ENCODE data around the gene PRKCH. TPM values are rescaled to one million over a fixed set of nuclear protein-coding genes. Genes with fewer than 3 reads are reported as not detected.
A peak's percentile ranks its signal among the peaks of the same experiment; 100 is the strongest.

PRKCH gene
- total and polyA plus RNA-seq, 9 of the 15 experiments (the other 6 are each of a cell fraction or from before 2014, with no cell fraction given) = 0.61 to 4.4 (median 4.0) TPM

DNA sequence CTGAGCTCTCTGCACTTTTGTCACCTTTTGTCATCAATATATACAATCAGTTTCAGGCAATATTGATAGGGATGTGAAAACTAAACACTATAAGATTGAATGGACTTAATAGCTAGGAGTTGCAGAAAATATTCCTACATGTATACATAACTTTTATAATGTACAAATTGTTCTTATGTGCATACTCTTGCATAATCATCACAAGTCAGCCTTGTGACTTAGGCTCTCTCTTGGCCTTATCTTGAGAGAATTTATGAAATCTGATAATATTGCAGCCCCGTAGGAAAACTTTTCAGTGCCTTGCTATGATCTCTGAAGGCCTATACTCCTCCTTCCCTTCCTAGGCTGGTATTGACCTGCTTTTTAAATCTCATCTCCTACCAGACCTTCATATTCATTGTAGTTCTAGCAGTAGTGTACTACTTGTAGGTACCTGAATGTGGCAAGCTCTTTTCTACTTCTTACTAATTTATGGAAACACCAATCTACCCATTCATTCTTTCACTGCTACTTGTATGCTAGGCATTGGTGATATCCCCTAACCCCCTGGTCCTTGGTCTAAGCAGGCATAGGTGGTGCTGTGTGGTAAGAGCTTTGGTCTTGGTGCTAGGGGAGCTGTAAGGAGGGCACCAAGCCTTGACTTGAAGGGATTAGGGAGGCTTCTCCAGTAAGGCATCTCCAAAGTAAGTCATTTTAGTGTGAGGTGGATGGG, 100.0 kb downstream of the PRKCH start:
- H3K27me3 ChIP-seq (ENCODE audit: control insufficient read depth in 2 of 2, insufficient read depth in 2 of 2, low read length in 2 of 2) = no peaks in the 10 kb centered on the region
- H3K9me1 ChIP-seq (ENCODE audit: control insufficient read depth, insufficient read depth, low read length) = no peaks in the 10 kb centered on the region
- H3K4me3 ChIP-seq = no peak overlapping the region
- H3K36me3 ChIP-seq (ENCODE audit: control insufficient read depth, insufficient read depth, low read length) = no peaks in the 10 kb centered on the region
- ChIA-PET CTCF (ENCODE audit: low intra/inter-chr PET ratio) (no interaction called here), POLR2A (no interaction called here)
- no peak for TF ChIP-seq ZC3H8 (IDR thresholded peaks at IDR 0.05)
- TF ChIP-seq ARID2 (IDR thresholded peaks at IDR 0.05) = no peak
- no peak for TF ChIP-seq ZNF707 (CRISPR knock-in tag; conservative IDR thresholded peaks at IDR 0.05)
- no peak for TF ChIP-seq ZFP30 (CRISPR knock-in tag; IDR thresholded peaks at IDR 0.05; ENCODE audit: borderline replicate concordance)
- no peak for TF ChIP-seq U2AF1 (optimal IDR thresholded peaks at IDR 0.05; ENCODE audit: low read depth, low read length)
- TF ChIP-seq POU5F1 (IDR thresholded peaks at IDR 0.05; ENCODE audit: borderline replicate concordance, low read depth, low read length, partially characterized antibody) = no peak
- TF ChIP-seq CEBPG (CRISPR knock-in tag; IDR thresholded peaks at IDR 0.05) = no peak
- peak in 1 of 2 experiments; percentile 60; a peak in 2 of 4 replicates for TF ChIP-seq CEBPG (tag; conservative IDR thresholded peaks at IDR 0.05 in 1 of 2, IDR thresholded peaks at IDR 0.05 in 1 of 2)
- TF ChIP-seq E2F3 (CRISPR knock-in tag; IDR thresholded peaks at IDR 0.05) = no peak
- in situ Hi-C loops (cut with MboI) (no loop called here), intact Hi-C loops (cut with micrococcal nuclease) (no loop called here)
- no peaks in the 10 kb centered on the region for H3K79me2 ChIP-seq (ENCODE audit: control insufficient read depth, insufficient read depth, low read length)
- peaks cover 0 to 2% of the 10 kb centered on the region in 2 experiments; a peak in 3 of 5 replicates for H3K4me1 ChIP-seq (replicated peaks in 1 of 2; ENCODE audit: control insufficient read depth in 2 of 2, insufficient read depth in 2 of 2, low read length in 2 of 2)
- H3K4me2 ChIP-seq (ENCODE audit: insufficient read depth, low read length) = no peak overlapping the region
- no TSS peak for BruUV-seq (replicated peaks)
- no peak overlapping the region for H2AFZ ChIP-seq (ENCODE audit: low read depth, low read length)
- ATAC-seq (no peak), DNase-seq (ENCODE audit: extremely low read depth in 1 of 4, low spot score in 3 of 4) (no peak), FAIRE-seq (no peak)
- H3K9ac ChIP-seq (ENCODE audit: insufficient read depth in 1 of 2, low read depth in 2 of 2, low read length in 2 of 2) = no peak overlapping the region
- no peaks in the 10 kb centered on the region for H3K9me3 ChIP-seq (replicated peaks; ENCODE audit: control insufficient read depth, insufficient read depth, low read depth, low read length)
- H4K20me1 ChIP-seq (replicated peaks; ENCODE audit: control insufficient read depth, insufficient read depth, low read length) = no peaks in the 10 kb centered on the region
- H3K27ac ChIP-seq (ENCODE audit: extremely low read depth, low read depth, low read length) = no peak overlapping the region
- WGBS (ENCODE audit: insufficient coverage, low coverage, missing lambda C conversion rate) = 0% methylated on average over 1 of the region's 1 CpG
